ENCODE results near the gene ATAT1. TPM values are rescaled to one million over a fixed set of nuclear protein-coding genes. Genes with fewer than 3 reads are reported as not detected.

The ATAT1 gene
- total and polyA plus RNA-seq, 10 of the 15 experiments (the other 5 are each of a cell fraction or from before 2014, with no cell fraction given) = 1.1 to 14.2 (median 6.9) TPM

GRCh38 chr6:30626484-30627366 lies at the start of gene ATAT1 (continued):
- no peak for TF ChIP-seq JUND (IDR thresholded peaks at IDR 0.05; ENCODE audit: low read depth, low read length)
- no peak for TF ChIP-seq ZNF622 (IDR thresholded peaks at IDR 0.05)
- TF ChIP-seq MLLT1 (IDR thresholded peaks at IDR 0.05) = no peak
- no peak for TF ChIP-seq CEBPZ (IDR thresholded peaks at IDR 0.05; ENCODE audit: low read depth, low read length)
- TF ChIP-seq KDM1A (IDR thresholded peaks at IDR 0.05; ENCODE audit: borderline replicate concordance) = no peak
- no peak for TF ChIP-seq IRF3 (IDR thresholded peaks at IDR 0.05)
- TF ChIP-seq MYB (IDR thresholded peaks at IDR 0.05; ENCODE audit: borderline replicate concordance, low read depth, low read length) = no peak
- no peak for TF ChIP-seq RCOR1 (conservative IDR thresholded peaks at IDR 0.05; ENCODE audit: low read depth, low read length)
- no peak for TF ChIP-seq IRF5 (IDR thresholded peaks at IDR 0.05; ENCODE audit: borderline replicate concordance)
- TF ChIP-seq ZNF687 (IDR thresholded peaks at IDR 0.05) = peak; percentile 76; the same call in 1 of the 2 replicates
- no peak for TF ChIP-seq RFX5 (IDR thresholded peaks at IDR 0.05; ENCODE audit: low read depth, low read length)
- TF ChIP-seq NKRF (conservative IDR thresholded peaks at IDR 0.05) = peak; percentile 89
- no peak for TF ChIP-seq IRF4 (IDR thresholded peaks at IDR 0.05; ENCODE audit: low read depth, low read length)

Data from GM12878 (cell line).